GM21423 (cell line): ENCODE data around the gene C1QA.
"Not testable (repeated sequence)": the region's sequence is repeated elsewhere in the genome, so short reads cannot be mapped to it uniquely, and the experiment has no call there.

Source experiments
- ATAC-seq: cut with Tn5 transposase; IDR thresholded peaks from one replicate; pipeline ENCODE4 v1.9.1; 2021; ENCODE audit warnings: mild to moderate bottlenecking, moderate library complexity; ENCODE audit not compliant: unreplicated experiment

C1QA gene

DNA sequence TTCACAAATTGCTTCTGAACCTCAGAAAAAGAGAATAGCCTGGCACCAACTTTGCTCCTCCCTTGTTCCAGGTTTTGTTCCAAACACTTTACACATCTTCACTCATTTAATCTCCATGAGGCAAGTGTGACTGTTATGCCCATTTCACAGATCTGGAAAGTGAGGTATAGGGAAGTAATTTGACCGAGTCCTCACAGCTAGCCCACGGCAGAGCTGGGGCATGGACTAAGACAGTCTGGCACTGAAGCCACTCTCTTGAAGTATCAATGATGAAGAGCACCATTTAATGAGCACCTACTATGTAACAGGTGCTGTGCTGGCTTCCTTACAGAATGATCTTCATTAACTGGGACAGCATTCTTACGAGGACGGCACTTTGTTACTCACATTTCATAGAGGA is 35.6 kb downstream of the C1QA start:
- ATAC-seq = no peak

DNA sequence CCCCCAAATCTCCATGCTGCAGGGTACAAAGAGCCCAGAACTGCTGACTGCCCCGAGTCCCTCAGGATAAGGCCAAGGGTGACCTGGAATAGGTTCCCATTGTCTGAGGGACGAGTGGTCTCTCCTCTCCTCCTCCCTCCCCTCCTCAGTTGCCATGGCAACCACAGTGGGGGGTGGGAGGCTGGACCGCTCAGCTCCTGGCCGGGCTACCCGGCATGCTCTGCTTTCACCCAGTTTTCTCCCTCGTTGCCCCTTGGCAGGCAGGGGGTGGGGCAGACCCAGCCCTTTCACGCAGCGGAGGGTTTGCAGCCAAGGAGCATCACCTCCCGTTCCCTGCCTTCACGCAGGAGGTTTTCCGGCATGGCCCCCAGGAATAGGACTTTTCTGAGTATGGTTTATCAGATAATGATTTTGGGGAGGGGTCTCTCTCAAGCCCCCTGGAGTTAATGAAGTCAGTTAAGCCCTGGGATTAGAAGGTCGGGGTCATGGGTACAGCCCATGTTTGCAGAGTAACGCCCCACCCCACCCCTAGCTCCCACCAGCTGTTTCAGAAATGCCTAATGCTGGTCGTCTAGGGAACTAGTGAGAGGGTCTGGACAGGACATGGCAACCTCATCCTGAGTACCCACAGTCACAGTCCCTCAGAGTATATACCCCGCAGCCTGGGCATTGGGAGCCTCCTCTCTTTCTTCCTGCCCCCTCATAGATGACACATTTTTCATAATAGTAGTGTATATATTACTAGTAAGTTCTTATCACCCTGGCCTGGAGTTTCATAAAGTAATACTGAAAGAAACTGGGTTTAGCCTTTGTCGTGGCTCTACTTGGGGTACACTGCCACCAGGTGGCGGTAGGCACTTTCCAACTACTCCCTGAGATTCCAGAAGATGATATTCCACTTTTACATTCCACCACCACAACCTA is 37.3 kb downstream of the C1QA start:
- ATAC-seq = no peak

DNA sequence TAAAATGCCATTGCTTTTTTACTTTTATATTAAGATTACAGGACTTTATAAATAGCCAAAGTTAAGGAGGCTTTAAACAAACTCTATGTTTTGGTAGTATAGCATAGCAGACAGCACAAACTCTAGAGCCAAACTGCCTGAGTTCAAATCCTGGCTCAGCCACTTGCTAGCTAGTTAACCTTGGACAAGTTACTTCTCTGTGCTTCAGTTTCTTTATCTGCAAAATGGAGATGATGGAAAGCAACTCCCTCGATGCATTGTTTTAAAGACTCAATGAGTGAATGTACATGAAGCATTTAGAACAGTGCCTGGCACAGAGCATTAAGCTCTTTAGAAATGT is 38.0 kb downstream of the C1QA start:
- ATAC-seq = no peak

DNA sequence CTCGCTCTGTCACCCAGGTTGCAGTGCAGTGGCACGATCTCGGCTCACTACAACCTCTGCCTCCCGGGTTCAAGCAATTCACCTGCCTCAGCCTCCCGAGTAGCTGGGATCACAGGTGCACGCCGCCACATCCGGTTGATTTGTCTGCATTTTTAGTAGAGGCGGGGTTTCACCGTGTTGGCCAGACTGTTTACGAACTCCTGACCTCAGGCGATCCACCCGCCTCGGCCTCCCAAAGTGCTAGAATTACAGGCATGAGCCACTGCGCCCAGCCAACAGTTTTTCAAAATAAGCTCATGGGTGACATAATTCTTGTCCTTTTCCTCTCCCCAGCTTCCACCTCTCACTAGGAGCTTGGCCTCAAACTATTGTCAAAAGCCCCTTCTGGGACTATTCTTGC is 39.7 kb downstream of the C1QA start:
- ATAC-seq = not testable (repeated sequence)

DNA sequence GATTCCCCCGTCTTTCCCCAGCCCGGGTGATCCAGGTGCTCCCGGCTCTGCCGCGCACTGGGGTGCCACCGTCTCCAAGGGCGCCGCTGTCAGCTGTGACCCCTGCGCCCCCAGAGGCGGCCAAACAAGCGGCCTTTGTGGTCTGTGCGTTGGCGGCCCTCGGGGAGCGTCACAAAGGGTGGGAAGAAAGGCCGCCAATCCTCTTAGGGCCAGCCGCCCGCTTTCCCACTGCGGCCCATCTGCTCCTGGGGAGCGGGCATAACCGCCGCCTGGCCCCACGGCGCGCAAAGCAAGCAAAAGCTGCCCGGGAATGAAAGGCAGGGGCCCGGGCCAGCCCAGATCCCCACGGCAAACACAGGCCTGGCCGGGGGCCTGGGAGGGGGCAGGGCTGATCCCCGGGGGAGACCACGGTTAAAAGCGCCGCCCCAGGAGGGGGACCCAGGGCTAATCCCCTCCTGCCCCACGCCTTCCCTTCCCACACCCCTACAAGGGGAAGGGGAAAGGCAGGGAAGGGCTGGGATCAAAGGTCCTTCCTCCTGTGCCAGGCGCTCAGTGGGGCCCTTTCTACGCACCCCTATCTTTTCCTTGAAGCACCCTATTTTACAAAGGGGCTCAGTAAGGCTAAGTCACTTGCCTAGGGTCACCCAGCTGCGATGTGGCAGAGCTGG is 40.6 kb downstream of the C1QA start:
- no peak for ATAC-seq

DNA sequence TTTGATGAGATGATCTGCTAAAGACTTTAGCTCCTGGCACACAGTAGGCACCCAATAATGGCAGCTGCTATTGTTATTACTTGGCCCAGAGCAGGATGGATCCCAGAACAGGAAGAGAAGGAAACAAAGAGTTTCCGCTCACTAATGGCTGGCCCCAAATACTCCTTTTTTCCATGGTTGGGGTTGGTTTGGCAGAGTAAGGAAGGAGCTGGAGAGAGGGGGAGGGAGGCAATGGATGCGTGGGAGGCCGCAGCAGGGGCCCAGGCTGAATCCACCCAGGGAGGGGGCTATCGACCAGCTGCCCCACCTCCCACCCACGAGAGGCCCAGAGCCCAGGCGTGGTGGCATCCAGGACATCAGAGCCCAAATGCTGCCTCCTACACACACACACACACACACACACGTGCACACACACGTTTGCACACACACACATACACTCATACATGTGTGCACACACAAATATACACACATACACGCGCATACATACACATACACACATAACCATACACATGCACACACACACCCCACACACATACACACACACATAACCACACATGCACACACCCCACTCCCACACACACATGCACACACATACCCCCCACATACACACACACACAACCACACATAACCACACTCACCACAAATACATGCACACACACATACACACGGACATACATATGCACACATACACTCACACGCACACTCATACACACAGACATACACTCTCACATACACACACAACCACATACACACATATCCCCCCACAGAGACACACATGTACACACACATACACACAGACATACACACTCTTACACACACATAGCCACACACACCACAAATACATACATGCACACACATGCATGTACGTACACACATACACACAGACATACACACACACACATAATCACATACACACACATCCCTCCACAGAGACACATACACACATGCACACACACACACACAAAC is 41.8 kb downstream of the C1QA start:
- no peak for ATAC-seq

DNA sequence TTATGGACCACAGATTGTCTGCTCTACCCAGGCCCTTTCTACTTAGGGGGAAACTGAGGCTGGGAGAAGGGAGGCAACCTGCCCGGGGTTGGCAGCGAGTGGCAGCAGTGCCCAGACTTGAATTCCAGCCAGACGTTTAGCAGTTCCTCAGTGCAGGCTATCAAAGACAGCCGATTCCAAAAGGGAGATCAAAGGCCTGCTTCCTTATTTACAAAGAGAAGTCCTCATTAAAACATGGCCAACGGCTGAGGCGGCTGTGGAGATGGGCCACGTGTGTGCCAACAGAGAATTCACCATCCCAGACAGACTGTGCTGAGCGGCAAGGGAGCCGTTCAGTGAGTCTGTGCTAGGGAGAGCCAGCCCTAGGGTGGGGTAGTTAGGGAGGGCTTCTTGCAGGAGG is 44.3 kb downstream of the C1QA start:
- no peak for ATAC-seq

DNA sequence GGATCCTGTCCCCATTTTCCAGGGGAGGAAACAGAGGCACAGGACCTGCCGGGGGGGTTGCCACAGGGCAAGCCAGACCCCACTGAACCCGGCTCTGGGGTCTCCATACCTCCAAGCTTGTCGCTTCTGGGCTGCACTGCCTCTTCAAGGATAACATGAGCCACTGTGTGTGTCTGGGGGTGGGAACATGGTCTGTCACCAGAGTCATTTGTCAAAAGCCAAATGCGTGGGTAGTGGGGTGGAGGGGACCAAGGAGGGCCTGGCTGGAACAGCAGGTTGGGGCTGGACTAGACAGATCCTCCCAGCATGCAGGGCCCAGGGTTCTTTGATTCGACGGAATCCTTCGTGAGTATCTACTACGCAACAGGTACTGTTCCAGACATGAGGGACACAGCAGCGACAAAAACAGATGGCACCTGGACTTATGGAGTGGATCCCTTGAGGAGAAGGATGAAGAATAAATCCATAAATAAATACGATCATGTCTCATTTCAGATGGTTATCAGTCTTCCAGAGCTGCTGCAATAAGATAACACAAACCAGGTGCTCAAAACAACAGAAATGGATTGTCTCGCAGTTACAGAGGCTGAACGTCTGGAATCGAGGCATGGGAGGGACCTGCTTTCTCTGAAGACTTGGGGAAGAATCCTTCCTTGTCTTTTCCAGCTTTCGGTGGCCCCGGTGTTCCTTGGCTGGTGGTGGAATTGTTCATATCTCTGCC is 45.3 kb downstream of the C1QA start:
- no peak for ATAC-seq

DNA sequence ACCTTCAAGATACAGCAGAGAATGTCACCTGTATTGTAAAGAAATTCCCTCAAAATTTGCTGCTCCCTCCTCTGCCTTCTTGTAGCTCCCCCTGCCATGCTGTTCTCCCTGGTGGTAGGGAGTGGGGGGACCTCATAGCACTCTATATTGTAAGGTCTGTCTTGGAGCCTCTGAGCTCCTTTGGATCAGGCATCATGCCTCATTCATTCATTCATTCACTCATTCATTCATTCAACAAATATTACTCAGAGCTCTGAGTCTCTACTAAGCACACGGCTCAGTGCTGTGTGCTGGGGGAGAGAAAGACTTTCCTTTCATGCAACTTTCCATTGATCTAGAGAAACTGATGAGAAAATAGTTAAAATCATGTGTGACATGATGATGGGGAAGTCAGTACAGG is 47.1 kb downstream of the C1QA start:
- ATAC-seq = no peak

DNA sequence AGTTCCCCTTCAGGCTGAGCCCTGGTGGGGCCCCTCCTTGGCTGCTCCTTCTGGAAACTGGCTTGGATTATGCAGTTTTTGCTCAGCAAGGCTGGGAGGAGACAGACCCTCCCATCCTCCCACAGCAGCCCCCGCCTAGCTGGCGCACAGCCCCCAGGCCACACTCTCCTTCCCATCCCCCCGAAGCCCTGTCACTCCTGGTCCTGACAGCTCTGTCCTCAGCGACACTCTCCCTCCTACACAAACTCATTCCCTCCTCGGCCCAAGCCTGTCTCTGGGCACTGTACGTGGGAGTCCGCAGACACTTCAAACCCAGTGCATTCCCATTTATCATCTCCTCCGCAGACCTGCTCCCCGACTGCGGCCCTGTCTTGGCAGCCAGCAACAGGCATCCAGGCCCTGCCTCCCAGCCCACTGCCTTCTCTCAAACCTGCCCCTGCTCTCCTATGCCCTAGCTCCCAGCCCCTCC is 49.2 kb downstream of the C1QA start:
- no peak for ATAC-seq

DNA sequence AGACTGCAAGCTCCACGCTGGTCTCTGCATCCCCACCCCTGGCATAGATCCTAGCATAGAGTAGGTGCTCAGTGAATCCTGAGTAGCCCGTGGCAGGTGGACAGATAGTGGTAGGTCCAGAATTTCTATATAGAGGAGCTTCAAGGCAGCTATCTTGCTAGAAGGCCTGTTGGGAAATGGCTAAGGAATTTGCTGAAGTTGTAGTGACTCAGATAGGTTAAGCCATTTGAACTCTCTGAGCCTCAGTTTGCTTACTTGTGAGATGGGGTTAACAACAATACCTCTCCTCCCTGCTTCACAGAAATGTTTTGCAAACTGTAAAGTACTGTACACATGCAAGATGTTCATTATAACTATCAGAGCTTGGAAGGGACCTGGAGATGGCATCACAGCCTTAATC is 50.8 kb downstream of the C1QA start:
- no peak for ATAC-seq

DNA sequence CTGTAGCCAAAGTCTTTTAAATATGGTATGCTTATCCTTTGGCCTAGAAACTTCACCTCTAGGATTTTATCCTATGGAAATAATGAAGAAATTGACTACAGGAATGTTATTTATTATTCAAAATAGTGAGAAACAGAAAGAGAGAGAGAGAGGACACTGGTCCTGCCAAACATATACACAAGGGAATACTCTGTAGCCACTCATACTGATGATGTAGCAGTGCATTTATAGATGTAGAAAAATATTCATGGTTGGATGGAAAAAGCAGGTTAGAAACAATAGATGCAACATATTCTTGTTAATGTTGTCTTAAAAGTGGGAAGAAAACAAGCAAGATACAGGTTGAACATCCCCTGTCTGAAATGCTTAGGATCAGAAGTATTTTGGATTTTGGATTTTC is 52.0 kb downstream of the C1QA start:
- no peak for ATAC-seq
